ENCODE data around the gene ACAP1.

The ACAP1 gene

GRCh38 chr17:7352910-7353635 lies 16.7 kb downstream of the ACAP1 start:
- H3K4me3 ChIP-seq (ENCODE audit: low read length), result peak overlapping the region; percentile 76; the same call in 1 of the 2 replicates
- peaks cover 3% of the 10 kb centered on the region; the same call in 1 of the 2 replicates for H3F3A ChIP-seq (ENCODE audit: control insufficient read depth, insufficient read depth)
- TF ChIP-seq CTCF (IDR thresholded peaks at IDR 0.05; ENCODE audit: low read depth, low read length, poor library complexity, severe bottlenecking), result no peak
- TF ChIP-seq EZH2phosphoT487 (IDR thresholded peaks at IDR 0.05; ENCODE audit: borderline replicate concordance, low read length), result no peak
- H3K9me2 ChIP-seq (replicated peaks; ENCODE audit: control insufficient read depth, low read length), result no peaks in the 10 kb centered on the region
- peaks cover 13% of the 10 kb centered on the region for H3K36me3 ChIP-seq (ENCODE audit: control insufficient read depth, low read length)
- H4K20me1 ChIP-seq (ENCODE audit: control insufficient read depth, insufficient read depth, low read depth, low read length), result no peaks in the 10 kb centered on the region
- H3K27me3 ChIP-seq (ENCODE audit: control insufficient read depth, low read length), result no peaks in the 10 kb centered on the region
- H3K79me2 ChIP-seq (ENCODE audit: control insufficient read depth, low read length), result no peaks in the 10 kb centered on the region
- peak overlapping the region; percentile 80 for H3K4me2 ChIP-seq (ENCODE audit: low read length)
- no peak overlapping the region for H3K27ac ChIP-seq (ENCODE audit: low read depth, low read length)
- H3K4me1 ChIP-seq (ENCODE audit: control insufficient read depth, low read length), result peaks cover 23% of the 10 kb centered on the region
- H3K9me3 ChIP-seq (ENCODE audit: control insufficient read depth, insufficient read depth, low read length), result no peaks in the 10 kb centered on the region

GRCh38 chr17:7354262-7354843 lies 18.0 kb downstream of the ACAP1 start:
- Histone ChIP-seq H3F3A (ENCODE audit: control insufficient read depth, insufficient read depth) (peaks cover 3% of the 10 kb centered on the region; the same call in 1 of the 2 replicates), H3K27ac (ENCODE audit: low read depth, low read length) (no peak overlapping the region), H3K4me2 (ENCODE audit: low read length) (no peak overlapping the region), H3K9me2 (replicated peaks; ENCODE audit: control insufficient read depth, low read length) (no peaks in the 10 kb centered on the region), H3K27me3 (ENCODE audit: control insufficient read depth, low read length) (no peaks in the 10 kb centered on the region), H3K9me3 (ENCODE audit: control insufficient read depth, insufficient read depth, low read length) (no peaks in the 10 kb centered on the region), H3K79me2 (ENCODE audit: control insufficient read depth, low read length) (no peaks in the 10 kb centered on the region), H3K4me1 (ENCODE audit: control insufficient read depth, low read length) (peaks cover 23% of the 10 kb centered on the region), H4K20me1 (ENCODE audit: control insufficient read depth, insufficient read depth, low read depth, low read length) (no peaks in the 10 kb centered on the region), H3K36me3 (ENCODE audit: control insufficient read depth, low read length) (peaks cover 5% of the 10 kb centered on the region), H3K4me3 (ENCODE audit: low read length) (no peak overlapping the region)
- TF ChIP-seq CTCF (IDR thresholded peaks at IDR 0.05; ENCODE audit: low read depth, low read length, poor library complexity, severe bottlenecking) (no peak), EZH2phosphoT487 (IDR thresholded peaks at IDR 0.05; ENCODE audit: borderline replicate concordance, low read length) (no peak)

- Histone ChIP-seq H3K4me3 (ENCODE audit: low read length) (no peak within 1 kb of the TSS), H3K79me2 (ENCODE audit: control insufficient read depth, low read length) (no peaks in the 10 kb centered on the region), H3K27me3 (ENCODE audit: control insufficient read depth, low read length) (no peaks in the 10 kb centered on the region), H3K4me1 (ENCODE audit: control insufficient read depth, low read length) (peaks cover 23% of the 10 kb centered on the region), H4K20me1 (ENCODE audit: control insufficient read depth, insufficient read depth, low read depth, low read length) (no peaks in the 10 kb centered on the region), H3K36me3 (ENCODE audit: control insufficient read depth, low read length) (peaks cover 5% of the 10 kb centered on the region), H3K9me3 (ENCODE audit: control insufficient read depth, insufficient read depth, low read length) (no peaks in the 10 kb centered on the region), H3K4me2 (ENCODE audit: low read length) (no peak within 1 kb of the TSS), H3F3A (ENCODE audit: control insufficient read depth, insufficient read depth) (0 out of 2 replicates have a peak, but pooled peaks cover 3% of the 10 kb centered on the region), H3K9me2 (replicated peaks; ENCODE audit: control insufficient read depth, low read length) (no peaks in the 10 kb centered on the region), H3K27ac (ENCODE audit: low read depth, low read length) (no peak within 1 kb of the TSS)
- no peak for TF ChIP-seq CTCF (IDR thresholded peaks at IDR 0.05; ENCODE audit: low read depth, low read length, poor library complexity, severe bottlenecking)
- TF ChIP-seq EZH2phosphoT487 (IDR thresholded peaks at IDR 0.05; ENCODE audit: borderline replicate concordance, low read length), result no peak
Measured at GRCh38 chr17:7355053-7355452, 18.7 kb downstream of the ACAP1 start, which contains the start of gene TMEM95. Gene TMEM95 (plus strand): TSS chr17:7355156. CDS start chr17:7355205, 49 bp downstream.

All from DOHH2 (cell line).